ENCODE results near the gene EPYC.

Gene EPYC

GRCh38 chr12:90937651-90938050 is 67.1 kb downstream of the EPYC start:
- in situ Hi-C loops (cut with MboI; ENCODE audit: low sequenced_read_pairs, unreplicated experiment): no loop called here
- TF ChIP-seq CTCF (IDR thresholded peaks at IDR 0.05; ENCODE audit: borderline replicate concordance, control extremely low read depth, extremely low read depth, insufficient read depth, missing control alignments): no peak
- DNase-seq (ENCODE audit: low spot score): no peak

- DNase-seq (ENCODE audit: low spot score): no peak
- TF ChIP-seq CTCF (IDR thresholded peaks at IDR 0.05; ENCODE audit: borderline replicate concordance, control extremely low read depth, extremely low read depth, insufficient read depth, missing control alignments): no peak
- in situ Hi-C loops (cut with MboI; ENCODE audit: low sequenced_read_pairs, unreplicated experiment): no loop called here
Observed at GRCh38 chr12:90936230-90937005, 68.4 kb downstream of the EPYC start.

GRCh38 chr12:90925562-90925961 is 79.2 kb downstream of the EPYC start:
- no peak for DNase-seq (ENCODE audit: low spot score)
- TF ChIP-seq CTCF (IDR thresholded peaks at IDR 0.05; ENCODE audit: borderline replicate concordance, control extremely low read depth, extremely low read depth, insufficient read depth, missing control alignments): no peak
- in situ Hi-C loops (cut with MboI; ENCODE audit: low sequenced_read_pairs, unreplicated experiment): no loop called here

GRCh38 chr12:90924406-90924805 is 80.4 kb downstream of the EPYC start:
- TF ChIP-seq CTCF (IDR thresholded peaks at IDR 0.05; ENCODE audit: borderline replicate concordance, control extremely low read depth, extremely low read depth, insufficient read depth, missing control alignments): no peak
- in situ Hi-C loops (cut with MboI; ENCODE audit: low sequenced_read_pairs, unreplicated experiment): loop anchor here (25.0 kb wide), 1 partner anchor 1387 kb away; the partner anchor contains the start of gene POC1B
- DNase-seq (ENCODE audit: low spot score): no peak

- no peak for TF ChIP-seq CTCF (IDR thresholded peaks at IDR 0.05; ENCODE audit: borderline replicate concordance, control extremely low read depth, extremely low read depth, insufficient read depth, missing control alignments)
- in situ Hi-C loops (cut with MboI; ENCODE audit: low sequenced_read_pairs, unreplicated experiment): loop anchor here (25.0 kb wide), 1 partner anchor 1385 kb away; the partner anchor contains the start of gene POC1B
- no peak for DNase-seq (ENCODE audit: low spot score)
Observed at GRCh38 chr12:90922145-90922627, 82.6 kb downstream of the EPYC start.

- no peak for DNase-seq (ENCODE audit: low spot score)
- TF ChIP-seq CTCF (IDR thresholded peaks at IDR 0.05; ENCODE audit: borderline replicate concordance, control extremely low read depth, extremely low read depth, insufficient read depth, missing control alignments): no peak
- in situ Hi-C loops (cut with MboI; ENCODE audit: low sequenced_read_pairs, unreplicated experiment): loop anchor here (25.0 kb wide), 1 partner anchor 1384 kb away; the partner anchor contains the start of gene POC1B
Observed at GRCh38 chr12:90921536-90921935, 83.2 kb downstream of the EPYC start.

Measured in GM13976 (cell line).